RWPE1 (cell line): Measurements from ENCODE around the gene ZBED5.
"Not testable (repeated sequence)": the region's sequence is repeated elsewhere in the genome, so short reads cannot be mapped to it uniquely, and the experiment has no call there.

Experiments used
- CTCF ChIA-PET: fragments of 350-600 bp; sonication (Branson Sonifier 250); formaldehyde crosslinking; extraction: SDS; loops from one replicate; lab custom pipeline; 2021; lab: Yijun Ruan, JAX
- POLR2A ChIA-PET: fragments of 400-600 bp; formaldehyde crosslinking; extraction: SDS; loops from one replicate; lab custom pipeline; 2020; ENCODE audit warnings: antibody characterized with exemption; ENCODE audit not compliant: low non-redundant PET; lab: Yijun Ruan, JAX
- DNase-seq: peaks from one replicate; pipeline ENCODE4 v3.0.0; 2012; ENCODE audit warnings: low spot score
- H3K27ac ChIP-seq: fragments of 450-650 bp; 2 replicates; pipeline ENCODE4 v1.5.1; 2017
- TF ChIP-seq, protein P1 (sequence below): fragments of 450-650 bp; conservative IDR thresholded peaks from 2 replicates; pipeline ENCODE4 v1.5.1; 2017; ENCODE audit warnings: low read depth, mild to moderate bottlenecking

The ZBED5 gene

DNA sequence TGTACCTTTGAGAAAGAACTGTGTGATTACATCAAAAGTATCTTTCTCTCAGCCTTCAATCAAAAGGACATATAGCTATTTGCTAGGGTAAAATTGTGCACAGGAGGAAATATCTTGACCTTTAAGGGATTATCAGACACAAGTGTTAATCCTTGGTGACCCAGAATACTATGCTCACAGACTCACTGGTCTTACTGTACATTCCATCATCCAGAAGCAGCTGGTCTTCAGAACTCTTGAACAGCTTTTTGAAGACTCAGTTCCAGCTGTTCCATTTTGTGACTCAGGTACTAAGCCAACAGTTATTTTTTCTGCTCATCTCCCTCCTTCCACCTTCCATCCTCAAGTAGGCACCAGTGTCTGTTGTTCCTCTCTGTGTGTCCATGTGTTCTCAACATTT, 19.8 kb downstream of the ZBED5 start:
- CTCF ChIA-PET = no interaction called here
- DNase-seq = no peak
- TF ChIP-seq, protein P1, sequence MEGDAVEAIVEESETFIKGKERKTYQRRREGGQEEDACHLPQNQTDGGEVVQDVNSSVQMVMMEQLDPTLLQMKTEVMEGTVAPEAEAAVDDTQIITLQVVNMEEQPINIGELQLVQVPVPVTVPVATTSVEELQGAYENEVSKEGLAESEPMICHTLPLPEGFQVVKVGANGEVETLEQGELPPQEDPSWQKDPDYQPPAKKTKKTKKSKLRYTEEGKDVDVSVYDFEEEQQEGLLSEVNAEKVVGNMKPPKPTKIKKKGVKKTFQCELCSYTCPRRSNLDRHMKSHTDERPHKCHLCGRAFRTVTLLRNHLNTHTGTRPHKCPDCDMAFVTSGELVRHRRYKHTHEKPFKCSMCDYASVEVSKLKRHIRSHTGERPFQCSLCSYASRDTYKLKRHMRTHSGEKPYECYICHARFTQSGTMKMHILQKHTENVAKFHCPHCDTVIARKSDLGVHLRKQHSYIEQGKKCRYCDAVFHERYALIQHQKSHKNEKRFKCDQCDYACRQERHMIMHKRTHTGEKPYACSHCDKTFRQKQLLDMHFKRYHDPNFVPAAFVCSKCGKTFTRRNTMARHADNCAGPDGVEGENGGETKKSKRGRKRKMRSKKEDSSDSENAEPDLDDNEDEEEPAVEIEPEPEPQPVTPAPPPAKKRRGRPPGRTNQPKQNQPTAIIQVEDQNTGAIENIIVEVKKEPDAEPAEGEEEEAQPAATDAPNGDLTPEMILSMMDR = no peak
- H3K27ac ChIP-seq = no peak overlapping the region
- POLR2A ChIA-PET = no interaction called here

- H3K27ac ChIP-seq, POLR2A ChIA-PET, CTCF ChIA-PET, DNase-seq: not testable (repeated sequence)
Measured at GRCh38 chr11:10836884-10837283, 21.0 kb downstream of the ZBED5 start.

GRCh38 chr11:10829139-10829538, 28.7 kb downstream of the ZBED5 start:
- TF ChIP-seq, protein P1 = no peak
- no peak for DNase-seq
- H3K27ac ChIP-seq = no peak overlapping the region
- POLR2A ChIA-PET = no interaction called here
- CTCF ChIA-PET = no interaction called here

DNA sequence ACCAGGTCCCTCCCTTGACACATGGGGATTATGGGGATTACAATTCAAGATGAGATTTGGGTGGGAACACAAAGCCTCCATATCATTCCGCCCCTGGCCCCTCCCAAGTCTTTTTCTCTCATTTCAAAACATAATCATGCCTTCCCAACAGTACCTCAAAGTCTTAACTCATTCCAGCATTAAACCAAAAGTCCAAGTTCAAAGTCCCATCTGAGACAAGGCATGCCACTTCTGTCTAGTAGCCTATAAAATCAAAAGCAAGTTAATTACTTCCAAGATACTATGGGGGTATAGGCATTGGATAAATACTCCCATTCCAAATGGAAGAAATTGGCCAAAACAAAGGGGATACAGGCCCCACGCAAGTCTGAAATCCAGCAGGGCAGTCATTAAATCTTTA, 29.5 kb downstream of the ZBED5 start:
- no peak for DNase-seq
- TF ChIP-seq, protein P1 = no peak
- no peak overlapping the region for H3K27ac ChIP-seq
- ChIA-PET POLR2A (no interaction called here), CTCF (interaction anchor here (0.5 kb wide), 1 partner anchor 247 kb away, joined by 3 read pairs; no protein-coding TSS in a partner anchor)

- DNase-seq = no peak
- CTCF ChIA-PET = no interaction called here
- POLR2A ChIA-PET = no interaction called here
- H3K27ac ChIP-seq = no peak overlapping the region
- TF ChIP-seq, protein P1 = no peak
Measured at GRCh38 chr11:10824888-10825287, 33.0 kb downstream of the ZBED5 start.

GRCh38 chr11:10823152-10823579, 34.7 kb downstream of the ZBED5 start:
- ChIA-PET POLR2A (no interaction called here), CTCF (interaction anchor here (0.6 kb wide), 1 partner anchor 1539 kb away, joined by 3 read pairs; no protein-coding TSS in a partner anchor)
- DNase-seq = no peak
- TF ChIP-seq, protein P1 = no peak
- no peak overlapping the region for H3K27ac ChIP-seq

GRCh38 chr11:10822491-10822890, 35.4 kb downstream of the ZBED5 start:
- DNase-seq, H3K27ac ChIP-seq, POLR2A ChIA-PET: not testable (repeated sequence)
- CTCF ChIA-PET = interaction anchor here (0.6 kb wide), 1 partner anchor 1538 kb away, joined by 3 read pairs; no protein-coding TSS in a partner anchor
